ENCODE results near the gene SUPT20HL1. TPM values are rescaled to one million over a fixed set of nuclear protein-coding genes. Genes with fewer than 3 reads are reported as not detected.

The SUPT20HL1 gene
- total RNA-seq, 2 experiments from 2014 or later: not detected

Other genes with a start within 250 kb of the SUPT20HL1 start
- gene ZFX, start 210.9 kb upstream of the SUPT20HL1 start, total RNA-seq: 10 to 100 TPM; 27.1 to 27.9 TPM
- not detected for gene SUPT20HL2, start 46.6 kb upstream of the SUPT20HL1 start, total RNA-seq
- gene PDK3, start 104.6 kb downstream of the SUPT20HL1 start, total RNA-seq: 10 to 100 TPM; 31.7 to 32.3 TPM

Data from activated naive CD4-positive, alpha-beta T cell treated with anti-CD3 and anti-CD28 coated beads for 36 hours (primary cell).